ENCODE results near the gene PPEF2.

DNA sequence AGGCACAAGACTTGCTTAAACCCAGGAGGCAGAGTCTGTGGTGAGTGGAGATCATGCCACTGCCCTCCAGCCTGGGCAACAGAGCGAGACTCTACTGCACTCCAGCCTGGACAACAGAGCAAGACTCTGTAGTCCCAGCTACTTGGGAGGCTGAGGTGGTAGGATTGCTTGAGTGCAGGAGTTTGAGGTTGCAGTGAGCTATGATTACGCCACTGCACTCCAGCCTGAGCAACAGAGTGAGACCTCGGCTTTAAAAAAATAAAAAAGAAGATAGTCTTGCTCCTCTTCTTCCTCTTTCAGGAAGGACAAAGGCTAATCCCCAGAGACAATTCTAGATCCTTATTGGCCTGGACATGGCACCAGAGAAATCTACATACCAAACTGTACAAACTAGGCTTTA is 5.7 kb upstream of the PPEF2 start:
- TF ChIP-seq CTCF (IDR thresholded peaks at IDR 0.05) (no peak), ZFX (IDR thresholded peaks at IDR 0.05; ENCODE audit: borderline replicate concordance) (no peak)
